Upper lobe of left lung (tissue), 4 donors: ENCODE measurements around the gene C15orf61.

Experiments
- CTCF ChIP-seq, 6 experiments: fragments of 450-650 bp in 4 of 6; fragments of 200-600 bp in 2 of 6; sonication (generic) in 2 of 6; IDR thresholded peaks; one replicate each; pipeline ENCODE4 v1.5.1; 2016 to 2019; ENCODE audit warnings: antibody characterized with exemption in 6 of 6
- EP300 ChIP-seq, 4 donors: sonication (generic); formaldehyde crosslinking; IDR thresholded peaks; one replicate each; pipeline ENCODE4 v1.5.1; 2017; ENCODE audit warnings: antibody characterized with exemption in 4 of 4, control low read depth in 2 of 4
- POLR2A ChIP-seq, 4 donors: fragments of 450-650 bp; IDR thresholded peaks; one replicate each; pipeline ENCODE4 v1.5.1; 2016 to 2017; ENCODE audit warnings: antibody characterized with exemption in 4 of 4, mild to moderate bottlenecking in 2 of 4

- TF ChIP-seq CTCF (IDR thresholded peaks at IDR 0.05) (no peak), EP300 (IDR thresholded peaks at IDR 0.05) (no peak), POLR2A (IDR thresholded peaks at IDR 0.05) (no peak)
Measured at GRCh38 chr15:67531379-67531914, 10.5 kb downstream of the C15orf61 start.
